ENCODE data around the gene PGM2L1. TPM values are rescaled to one million over a fixed set of nuclear protein-coding genes. Genes with fewer than 3 reads are reported as not detected.
A peak's percentile ranks its signal among the peaks of the same experiment; 100 is the strongest.

The PGM2L1 gene
- total RNA-seq, 1 donor from 2014 or later, result 3.8 TPM

GRCh38 chr11:74319139-74319816 is 79.0 kb downstream of the PGM2L1 start:
- H3K4me3 Mint-ChIP-seq, result no peak overlapping the region
- peaks cover 19% of the 10 kb centered on the region for H3K9me3 Mint-ChIP-seq
- TF ChIP-seq CTCF (IDR thresholded peaks at IDR 0.05), result no peak
- DNase-seq (no peak), ATAC-seq (ENCODE audit: low read depth) (no peak)
- H3K4me1 Mint-ChIP-seq, result peaks cover 6% of the 10 kb centered on the region
- no peak overlapping the region for H3K27ac Mint-ChIP-seq
- peaks cover 3% of the 10 kb centered on the region for H3K36me3 Mint-ChIP-seq (ENCODE audit: low read depth)
- POLR2A ChIA-PET, result no interaction called here
- intact Hi-C loops (cut with micrococcal nuclease), result no loop called here
- H3K27me3 Mint-ChIP-seq, result peaks cover 18% of the 10 kb centered on the region
- CTCF ChIA-PET, result no interaction called here

GRCh38 chr11:74318241-74318932 is 79.8 kb downstream of the PGM2L1 start:
- POLR2A ChIA-PET, result no interaction called here

GRCh38 chr11:74316772-74317505 is 81.3 kb downstream of the PGM2L1 start:
- peaks cover 3% of the 10 kb centered on the region for H3K36me3 Mint-ChIP-seq (ENCODE audit: low read depth)
- TF ChIP-seq CTCF (IDR thresholded peaks at IDR 0.05), result no peak
- peaks cover 19% of the 10 kb centered on the region for H3K9me3 Mint-ChIP-seq
- H3K27ac Mint-ChIP-seq, result no peak overlapping the region
- no peak overlapping the region for H3K4me3 Mint-ChIP-seq
- intact Hi-C loops (cut with micrococcal nuclease), result no loop called here
- H3K4me1 Mint-ChIP-seq, result peaks cover 5% of the 10 kb centered on the region
- peaks cover 23% of the 10 kb centered on the region for H3K27me3 Mint-ChIP-seq
- CTCF ChIA-PET, result no interaction called here
- ATAC-seq (ENCODE audit: low read depth), result no peak
- POLR2A ChIA-PET, result no interaction called here
- no peak for DNase-seq

More at GRCh38 chr11:74318241-74318932, 79.8 kb downstream of the PGM2L1 start:
- H3K27me3 Mint-ChIP-seq, result peaks cover 18% of the 10 kb centered on the region
- no peak for TF ChIP-seq CTCF (IDR thresholded peaks at IDR 0.05)
- H3K36me3 Mint-ChIP-seq (ENCODE audit: low read depth), result peaks cover 3% of the 10 kb centered on the region
- H3K4me1 Mint-ChIP-seq, result peaks cover 6% of the 10 kb centered on the region
- CTCF ChIA-PET, result no interaction called here
- ATAC-seq (ENCODE audit: low read depth), result no peak
- H3K27ac Mint-ChIP-seq, result no peak overlapping the region
- intact Hi-C loops (cut with micrococcal nuclease), result no loop called here
- DNase-seq, result no peak
- peaks cover 19% of the 10 kb centered on the region for H3K9me3 Mint-ChIP-seq
- H3K4me3 Mint-ChIP-seq, result no peak overlapping the region

- ATAC-seq (ENCODE audit: low read depth) (no peak), DNase-seq (no peak)
- Mint-ChIP-seq H3K27me3 (peaks cover 23% of the 10 kb centered on the region), H3K4me1 (peaks cover 13% of the 10 kb centered on the region), H3K9me3 (peaks cover 9% of the 10 kb centered on the region), H3K27ac (no peak overlapping the region), H3K4me3 (no peak overlapping the region), H3K36me3 (ENCODE audit: low read depth) (no peaks in the 10 kb centered on the region)
- CTCF ChIA-PET, result no interaction called here
- no peak for TF ChIP-seq CTCF (IDR thresholded peaks at IDR 0.05)
- intact Hi-C loops (cut with micrococcal nuclease), result no loop called here
- POLR2A ChIA-PET, result no interaction called here
Measured at GRCh38 chr11:74312326-74312725, 85.9 kb downstream of the PGM2L1 start.

- peaks cover 25% of the 10 kb centered on the region for H3K27me3 Mint-ChIP-seq
- ChIA-PET CTCF (no interaction called here), POLR2A (no interaction called here)
- DNase-seq, result peak; percentile 34
- H3K36me3 Mint-ChIP-seq (ENCODE audit: low read depth), result no peaks in the 10 kb centered on the region
- peaks cover 13% of the 10 kb centered on the region for H3K4me1 Mint-ChIP-seq
- intact Hi-C loops (cut with micrococcal nuclease), result no loop called here
- ATAC-seq (ENCODE audit: low read depth), result peak; percentile 96
- no peak for TF ChIP-seq CTCF (IDR thresholded peaks at IDR 0.05)
- H3K9me3 Mint-ChIP-seq, result peaks cover 2% of the 10 kb centered on the region
- peak within 1 kb of the TSS; percentile 3 for H3K27ac Mint-ChIP-seq
- H3K4me3 Mint-ChIP-seq, result peak within 1 kb of the TSS; percentile 21
Measured at GRCh38 chr11:74311352-74311926, 86.8 kb downstream of the PGM2L1 start, which contains the start of gene P4HA3. TSS of gene P4HA3 (minus strand) at chr11:74311640. CDS start at chr11:74311611, 29 bp downstream.

Measured in activated B cell treated with CpG ODN at 0.5 μM for 24 hours (primary cell).